GM18870 (cell line): Measurements from ENCODE around the gene GALM.
"Not testable (repeated sequence)": the region's sequence is repeated elsewhere in the genome, so short reads cannot be mapped to it uniquely, and the experiment has no call there.

Experiments
- ATAC-seq: cut with Tn5 transposase; IDR thresholded peaks from one replicate; pipeline ENCODE4 v1.9.1; 2021; ENCODE audit warnings: moderate library complexity; ENCODE audit not compliant: unreplicated experiment

GALM gene

GRCh38 chr2:38708900-38709566 is 43.1 kb downstream of the GALM start:
- no peak for ATAC-seq

GRCh38 chr2:38709567-38710194 is 43.8 kb downstream of the GALM start:
- ATAC-seq: peak; percentile 55

- ATAC-seq: no peak
Measured at GRCh38 chr2:38711558-38711957, 45.6 kb downstream of the GALM start.

GRCh38 chr2:38712413-38712812 is 46.5 kb downstream of the GALM start:
- no peak for ATAC-seq

- no peak for ATAC-seq
Measured at GRCh38 chr2:38712871-38713270, 47.0 kb downstream of the GALM start.

- no peak for ATAC-seq
Measured at GRCh38 chr2:38713338-38713737, 47.4 kb downstream of the GALM start.

- not testable (repeated sequence) for ATAC-seq
Measured at GRCh38 chr2:38714941-38715340, 49.0 kb downstream of the GALM start.

- ATAC-seq: no peak
Measured at GRCh38 chr2:38716185-38716584, 50.3 kb downstream of the GALM start.

GRCh38 chr2:38718601-38719000 is 52.7 kb downstream of the GALM start:
- no peak for ATAC-seq

GRCh38 chr2:38719706-38720105 is 53.8 kb downstream of the GALM start:
- no peak for ATAC-seq

- ATAC-seq: no peak
Measured at GRCh38 chr2:38720613-38721241, 54.8 kb downstream of the GALM start.

- peak; percentile 49 for ATAC-seq
Measured at GRCh38 chr2:38722271-38723061, 56.6 kb downstream of the GALM start.

GRCh38 chr2:38723173-38723572 is 57.3 kb downstream of the GALM start:
- ATAC-seq: peak; percentile 52

GRCh38 chr2:38727661-38728060 is 61.7 kb downstream of the GALM start:
- ATAC-seq: no peak

- no peak for ATAC-seq
Measured at GRCh38 chr2:38728694-38729093, 62.8 kb downstream of the GALM start.

- no peak for ATAC-seq
Measured at GRCh38 chr2:38731090-38731489, 65.2 kb downstream of the GALM start.

- no peak for ATAC-seq
Measured at GRCh38 chr2:38731684-38732221, 65.8 kb downstream of the GALM start.

- ATAC-seq: no peak
Measured at GRCh38 chr2:38733300-38733971, 67.5 kb downstream of the GALM start.

GRCh38 chr2:38734299-38735058 is 68.6 kb downstream of the GALM start:
- ATAC-seq: no peak

GRCh38 chr2:38735999-38736320 is 70.0 kb downstream of the GALM start:
- ATAC-seq: no peak
